GM12878 (cell line): ENCODE results near the gene IGFALS. TPM values are rescaled to one million over a fixed set of nuclear protein-coding genes. Genes with fewer than 3 reads are reported as not detected.

ENCODE experiments used
- ATAC-seq: fragments of 200-7000 bp; cut with Tn5 transposase; 3 replicates; pipeline ENCODE4 v1.9.1; 2020; ENCODE audit warnings: mild to moderate bottlenecking, moderate library complexity
- BruUV-seq: library from RNA; stranded (reverse); fragments of 400-500 nt; replicated peaks from 2 replicates; lab custom pipeline; 2021; lab: Mats Ljungman, UMichigan
- CTCF ChIA-PET: fragments of 300-600 bp; sonication (Branson Sonifier 250); formaldehyde crosslinking; extraction: SDS; loops from one replicate; lab custom pipeline; 2021; ENCODE audit warnings: inconsistent platforms; lab: Yijun Ruan, JAX
- POLR2A ChIA-PET: fragments of 350-600 bp; formaldehyde crosslinking; extraction: SDS; loops from one replicate; lab custom pipeline; 2021; ENCODE audit warnings: inconsistent platforms; lab: Charles Lee
- RAD21 ChIA-PET: fragments of 300-600 bp; sonication (Branson Sonifier 250); formaldehyde crosslinking; loops from one replicate; lab custom pipeline; 2023; ENCODE audit warnings: antibody characterized with exemption; ENCODE audit not compliant: unreplicated experiment; lab: Charles Lee
- SMC1A ChIA-PET: fragments of 300-600 bp; sonication (Branson Sonifier 250); formaldehyde crosslinking; loops from one replicate; lab custom pipeline; 2023; ENCODE audit not compliant: unreplicated experiment, uncharacterized antibody; lab: Charles Lee
- DNase-seq: peaks from one replicate; pipeline ENCODE4 v3.0.0-alpha.2; 2011; ENCODE audit warnings: low read depth, low spot score
- FAIRE-seq: peaks from 3 replicates; lab custom pipeline; 2011; peaks lifted over from hg19 to GRCh38; lab: Jason Lieb, UNC
- H2AFZ ChIP-seq: 2 replicates; pipeline ENCODE4 v1.6.0; 2011; ENCODE audit warnings: low read depth, low read length, control low read depth; ENCODE audit not compliant: control insufficient read depth
- H3K27ac ChIP-seq: 2 replicates; pipeline ENCODE4 v1.5.1; 2011; ENCODE audit warnings: control low read depth; ENCODE audit not compliant: control insufficient read depth, insufficient read depth
- H3K27me3 ChIP-seq, 2 experiments: replicated peaks in 1 of 2; 2 replicates each; pipeline versions ENCODE4 v1.6.0 to v1.6.1; 2011; ENCODE audit warnings: low read length in 1 of 2; ENCODE audit not compliant: control insufficient read depth in 2 of 2, insufficient read depth in 2 of 2
- H3K36me3 ChIP-seq, 2 experiments: 2 replicates each; pipeline ENCODE4 v1.5.1; 2011; ENCODE audit warnings: low read length in 1 of 2; ENCODE audit not compliant: control insufficient read depth in 2 of 2, insufficient read depth in 2 of 2
- H3K4me1 ChIP-seq: 2 replicates; pipeline ENCODE4 v1.6.1; 2011; ENCODE audit warnings: mild to moderate bottlenecking, low read length, moderate library complexity, mixed read lengths; ENCODE audit not compliant: control insufficient read depth, insufficient read depth
- H3K4me2 ChIP-seq: 2 replicates; pipeline ENCODE4 v1.6.0; 2011; ENCODE audit warnings: control low read depth; ENCODE audit not compliant: control insufficient read depth, insufficient read depth
- H3K4me3 ChIP-seq: fragments of 200-600 bp; sonication (generic); 2 replicates; pipeline ENCODE4 v1.5.1; 2016
- H3K79me2 ChIP-seq: 2 replicates; pipeline ENCODE4 v1.6.0; 2011; ENCODE audit warnings: low read length; ENCODE audit not compliant: control insufficient read depth, insufficient read depth
- H3K9ac ChIP-seq: 2 replicates; pipeline ENCODE4 v1.8.0; 2011; ENCODE audit warnings: low read length, control low read depth, mixed read lengths; ENCODE audit not compliant: control insufficient read depth, insufficient read depth
- H3K9me3 ChIP-seq: replicated peaks from 3 replicates; pipeline ENCODE4 v1.5.1; 2011; ENCODE audit warnings: mild to moderate bottlenecking, low read length; ENCODE audit not compliant: control insufficient read depth, insufficient read depth
- H4K20me1 ChIP-seq: 2 replicates; pipeline ENCODE4 v1.6.0; 2011; ENCODE audit not compliant: control insufficient read depth, insufficient read depth
- ASH2L ChIP-seq: fragments of 300-600, 200-600 bp; sonication (generic); IDR thresholded peaks from 2 replicates; pipeline ENCODE4 v1.6.1; 2017; ENCODE audit warnings: low read depth, mild to moderate bottlenecking, borderline replicate concordance
- EGR1 ChIP-seq, 2 experiments: IDR thresholded peaks; 1 replicate in 1 of 2; 2 replicates in 1 of 2; pipeline ENCODE4 v1.6.1; 2011 to 2012; ENCODE audit warnings: low read depth in 2 of 2, low read length in 2 of 2, borderline replicate concordance in 1 of 2, mild to moderate bottlenecking in 1 of 2, moderate library complexity in 1 of 2
- EZH2 ChIP-seq: IDR thresholded peaks from 2 replicates; pipeline ENCODE4 v1.6.1; 2012; ENCODE audit warnings: low read depth, mild to moderate bottlenecking, control low read depth, inconsistent platforms, low read length, borderline replicate concordance; ENCODE audit not compliant: control insufficient read depth
- POLR2A ChIP-seq: IDR thresholded peaks from 2 replicates; pipeline ENCODE4 v1.6.1; 2011; ENCODE audit warnings: low read depth, mild to moderate bottlenecking, low read length
- STAT3 ChIP-seq: IDR thresholded peaks from 2 replicates; pipeline ENCODE4 v1.6.1; 2011; ENCODE audit warnings: low read depth, low read length, improper control_type of control experiment
- ZNF687 ChIP-seq: fragments of 450-650 bp; IDR thresholded peaks from 2 replicates; pipeline ENCODE4 v1.6.1; 2017; ENCODE audit warnings: mild to moderate bottlenecking, moderate library complexity
- ZSCAN29 ChIP-seq: fragments of 450-650 bp; IDR thresholded peaks from 2 replicates; pipeline ENCODE4 v1.6.1; 2017; ENCODE audit warnings: mild to moderate bottlenecking, moderate library complexity
- WGBS: methylation state at CpG from one replicate; pipeline ENCODE4 v1.1.6; 2016; ENCODE audit warnings: low lambda C conversion rate; ENCODE audit not compliant: insufficient replicate concordance, insufficient coverage; ENCODE audit errors: missing lambda C conversion rate; 5-methylcytosine and 5-hydroxymethylcytosine counted together
- in situ Hi-C: fragments of 300-500 bp; cut with MboI; formaldehyde crosslinking; loops from 9 replicates; pipeline ENCODE4 v1.14.3; 2018; ENCODE audit warnings: mixed read lengths
- intact Hi-C: fragments of 100-400 bp; cut with micrococcal nuclease; formaldehyde crosslinking; loops from one replicate; pipeline ENCODE4 v1.14.2; 2022; ENCODE audit not compliant: unreplicated experiment
- polyA plus RNA-seq, 11 experiments: library from polyadenylated mRNA; depleted of rRNA in 4 of 11; unstranded in 6 of 11; stranded (reverse) in 5 of 11; fragments of >200 nt; fragmentation: Nextera tagmentation in 4 of 11; fragmentation: Illumina TruSeq in 1 of 11; extraction: Ambion mirVana in 4 of 11; extraction: Trizol in 1 of 11; gene quantifications; 1 replicate in 1 of 11; 2 replicates in 10 of 11; pipeline versions ENCODE4 v1.2.1 to v1.2.3, GENCODE V29; 2011 to 2016; ENCODE audit warnings: inconsistent platforms in 2 of 11, missing spikeins in 2 of 11, low read depth in 1 of 11
- total RNA-seq, 4 experiments: library from RNA; depleted of rRNA in 3 of 4; stranded (reverse); fragments of >200 nt in 3 of 4; fragmentation: Illumina TruSeq in 1 of 4; extraction: Trizol in 1 of 4; gene quantifications; 2 replicates each; pipeline versions ENCODE4 v1.2.1 to v1.2.3, GENCODE V29; 2013 to 2021
- TF ChIP-seq, protein P1 (sequence below): fragments of 450-650 bp; IDR thresholded peaks from 2 replicates; pipeline ENCODE4 v1.6.1; 2016; ENCODE audit warnings: mild to moderate bottlenecking, moderate library complexity, borderline replicate concordance
- TF ChIP-seq, protein P2 (sequence below), 3 experiments: IDR thresholded peaks in 2 of 3; conservative IDR thresholded peaks in 1 of 3; 2 replicates each; pipeline ENCODE4 v1.5.1; 2011; ENCODE audit warnings: low read depth in 3 of 3, low read length in 3 of 3, mild to moderate bottlenecking in 3 of 3, control low read depth in 2 of 3, moderate library complexity in 2 of 3, inconsistent platforms in 1 of 3, mixed read lengths in 1 of 3; ENCODE audit not compliant: control insufficient read depth in 2 of 3, insufficient read depth in 1 of 3; ENCODE audit errors: extremely low read depth in 1 of 3

Gene IGFALS
- total and polyA plus RNA-seq, 10 of the 15 experiments (the other 5 are each of a cell fraction or from before 2014, with no cell fraction given), result 0.04 to 0.11 TPM; not detected in 8

DNA sequence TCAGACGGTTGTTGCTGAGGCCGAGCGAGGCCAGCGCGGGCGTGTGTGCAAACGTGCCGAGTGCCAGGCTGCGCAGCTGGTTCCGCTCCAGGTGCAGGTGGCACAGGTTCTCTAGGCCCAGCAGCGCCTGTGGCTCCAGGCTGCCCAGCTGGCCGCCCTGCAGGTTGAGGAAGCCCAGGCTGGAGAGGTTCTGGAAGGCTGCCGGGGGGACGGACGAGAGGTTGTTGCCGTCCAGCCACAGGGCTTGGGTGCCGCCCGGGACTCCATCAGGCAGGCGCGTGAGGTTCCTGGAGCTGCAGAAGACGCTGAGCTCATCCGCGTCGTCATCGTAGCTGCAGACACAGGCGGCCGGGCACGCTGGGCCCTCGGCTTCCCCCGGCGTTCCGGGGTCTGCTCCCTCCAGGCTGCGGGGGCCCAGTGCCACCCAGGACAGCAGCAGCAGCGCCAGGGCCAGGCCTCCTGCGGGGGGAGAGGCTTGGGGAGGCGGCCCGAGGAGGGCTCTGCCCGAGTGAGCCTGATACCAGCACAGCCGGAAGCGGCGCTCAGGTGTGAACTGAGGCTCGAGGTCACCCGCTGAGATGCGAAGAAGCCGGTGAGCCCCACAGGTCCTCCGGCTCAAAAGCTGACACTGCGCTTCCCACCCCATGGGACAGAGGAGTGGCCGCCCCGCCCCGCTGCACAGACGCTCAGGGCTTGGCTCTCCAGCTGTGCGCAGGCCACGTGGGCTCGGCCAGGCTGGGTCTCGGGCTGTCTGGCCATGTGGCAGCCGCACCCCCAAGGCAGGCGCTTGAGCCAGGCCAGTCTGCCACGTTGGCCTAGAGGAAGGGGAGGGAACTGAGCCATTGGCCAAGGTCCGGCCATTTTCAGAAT is 1.3 kb downstream of the IGFALS start:
- POLR2A ChIA-PET, result interaction anchor here (1.0 kb wide), 1 partner anchor 14 kb away, joined by 4 read pairs; no protein-coding TSS in a partner anchor
- H3K79me2 ChIP-seq, result no peaks in the 10 kb centered on the region; the same call in 1 of the 2 replicates
- in situ Hi-C loops, result no loop called here
- no peak overlapping the region for H3K4me2 ChIP-seq
- H3K27ac ChIP-seq, result no peak overlapping the region
- 94% methylated on average over 42 of the region's 59 CpGs for WGBS
- H4K20me1 ChIP-seq, result no peaks in the 10 kb centered on the region
- ATAC-seq (no peak), DNase-seq (no peak), FAIRE-seq (no peak)
- RAD21 ChIA-PET, result no interaction called here
- TF ChIP-seq, protein P1, sequence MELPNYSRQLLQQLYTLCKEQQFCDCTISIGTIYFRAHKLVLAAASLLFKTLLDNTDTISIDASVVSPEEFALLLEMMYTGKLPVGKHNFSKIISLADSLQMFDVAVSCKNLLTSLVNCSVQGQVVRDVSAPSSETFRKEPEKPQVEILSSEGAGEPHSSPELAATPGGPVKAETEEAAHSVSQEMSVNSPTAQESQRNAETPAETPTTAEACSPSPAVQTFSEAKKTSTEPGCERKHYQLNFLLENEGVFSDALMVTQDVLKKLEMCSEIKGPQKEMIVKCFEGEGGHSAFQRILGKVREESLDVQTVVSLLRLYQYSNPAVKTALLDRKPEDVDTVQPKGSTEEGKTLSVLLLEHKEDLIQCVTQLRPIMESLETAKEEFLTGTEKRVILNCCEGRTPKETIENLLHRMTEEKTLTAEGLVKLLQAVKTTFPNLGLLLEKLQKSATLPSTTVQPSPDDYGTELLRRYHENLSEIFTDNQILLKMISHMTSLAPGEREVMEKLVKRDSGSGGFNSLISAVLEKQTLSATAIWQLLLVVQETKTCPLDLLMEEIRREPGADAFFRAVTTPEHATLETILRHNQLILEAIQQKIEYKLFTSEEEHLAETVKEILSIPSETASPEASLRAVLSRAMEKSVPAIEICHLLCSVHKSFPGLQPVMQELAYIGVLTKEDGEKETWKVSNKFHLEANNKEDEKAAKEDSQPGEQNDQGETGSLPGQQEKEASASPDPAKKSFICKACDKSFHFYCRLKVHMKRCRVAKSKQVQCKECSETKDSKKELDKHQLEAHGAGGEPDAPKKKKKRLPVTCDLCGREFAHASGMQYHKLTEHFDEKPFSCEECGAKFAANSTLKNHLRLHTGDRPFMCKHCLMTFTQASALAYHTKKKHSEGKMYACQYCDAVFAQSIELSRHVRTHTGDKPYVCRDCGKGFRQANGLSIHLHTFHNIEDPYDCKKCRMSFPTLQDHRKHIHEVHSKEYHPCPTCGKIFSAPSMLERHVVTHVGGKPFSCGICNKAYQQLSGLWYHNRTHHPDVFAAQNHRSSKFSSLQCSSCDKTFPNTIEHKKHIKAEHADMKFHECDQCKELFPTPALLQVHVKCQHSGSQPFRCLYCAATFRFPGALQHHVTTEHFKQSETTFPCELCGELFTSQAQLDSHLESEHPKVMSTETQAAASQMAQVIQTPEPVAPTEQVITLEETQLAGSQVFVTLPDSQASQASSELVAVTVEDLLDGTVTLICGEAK, result no peak
- TF ChIP-seq ZSCAN29, result no peak
- TF ChIP-seq POLR2A, result peak; percentile 38; the same call in 1 of the 2 replicates
- no peak for TF ChIP-seq STAT3
- TF ChIP-seq ASH2L, result no peak
- TF ChIP-seq EZH2, result no peak
- TF ChIP-seq ZNF687, result no peak
- TF ChIP-seq, protein P2, sequence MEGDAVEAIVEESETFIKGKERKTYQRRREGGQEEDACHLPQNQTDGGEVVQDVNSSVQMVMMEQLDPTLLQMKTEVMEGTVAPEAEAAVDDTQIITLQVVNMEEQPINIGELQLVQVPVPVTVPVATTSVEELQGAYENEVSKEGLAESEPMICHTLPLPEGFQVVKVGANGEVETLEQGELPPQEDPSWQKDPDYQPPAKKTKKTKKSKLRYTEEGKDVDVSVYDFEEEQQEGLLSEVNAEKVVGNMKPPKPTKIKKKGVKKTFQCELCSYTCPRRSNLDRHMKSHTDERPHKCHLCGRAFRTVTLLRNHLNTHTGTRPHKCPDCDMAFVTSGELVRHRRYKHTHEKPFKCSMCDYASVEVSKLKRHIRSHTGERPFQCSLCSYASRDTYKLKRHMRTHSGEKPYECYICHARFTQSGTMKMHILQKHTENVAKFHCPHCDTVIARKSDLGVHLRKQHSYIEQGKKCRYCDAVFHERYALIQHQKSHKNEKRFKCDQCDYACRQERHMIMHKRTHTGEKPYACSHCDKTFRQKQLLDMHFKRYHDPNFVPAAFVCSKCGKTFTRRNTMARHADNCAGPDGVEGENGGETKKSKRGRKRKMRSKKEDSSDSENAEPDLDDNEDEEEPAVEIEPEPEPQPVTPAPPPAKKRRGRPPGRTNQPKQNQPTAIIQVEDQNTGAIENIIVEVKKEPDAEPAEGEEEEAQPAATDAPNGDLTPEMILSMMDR (IDR thresholded peaks at IDR 0.05 in 2 of 3, conservative IDR thresholded peaks at IDR 0.05 in 1 of 3; ENCODE audit: control insufficient read depth in 2 of 3, extremely low read depth in 1 of 3, insufficient read depth in 1 of 3, low read depth in 3 of 3, low read length in 3 of 3), result no peak
- no peak for TF ChIP-seq EGR1 (IDR thresholded peaks at IDR 0.05; ENCODE audit: borderline replicate concordance in 1 of 2, low read depth in 2 of 2, low read length in 2 of 2)
- H3K4me1 ChIP-seq, result no peaks in the 10 kb centered on the region
- intact Hi-C loops, result no loop called here
- no peak overlapping the region for H3K4me3 ChIP-seq
- H3K9ac ChIP-seq, result no peak overlapping the region
- no TSS peak for BruUV-seq
- peaks cover 0 to 9% of the 10 kb centered on the region in 2 experiments; a peak in 3 of 4 replicates for H3K36me3 ChIP-seq
- H2AFZ ChIP-seq, result no peak overlapping the region
- SMC1A ChIA-PET, result no interaction called here
- no peaks in the 10 kb centered on the region for H3K27me3 ChIP-seq
- CTCF ChIA-PET, result no interaction called here
- H3K9me3 ChIP-seq, result no peaks in the 10 kb centered on the region
